Measurements from ENCODE around the gene ZFR.
"Not testable (repeated sequence)": the region's sequence is repeated elsewhere in the genome, so short reads cannot be mapped to it uniquely, and the experiment has no call there.

ZFR gene

DNA sequence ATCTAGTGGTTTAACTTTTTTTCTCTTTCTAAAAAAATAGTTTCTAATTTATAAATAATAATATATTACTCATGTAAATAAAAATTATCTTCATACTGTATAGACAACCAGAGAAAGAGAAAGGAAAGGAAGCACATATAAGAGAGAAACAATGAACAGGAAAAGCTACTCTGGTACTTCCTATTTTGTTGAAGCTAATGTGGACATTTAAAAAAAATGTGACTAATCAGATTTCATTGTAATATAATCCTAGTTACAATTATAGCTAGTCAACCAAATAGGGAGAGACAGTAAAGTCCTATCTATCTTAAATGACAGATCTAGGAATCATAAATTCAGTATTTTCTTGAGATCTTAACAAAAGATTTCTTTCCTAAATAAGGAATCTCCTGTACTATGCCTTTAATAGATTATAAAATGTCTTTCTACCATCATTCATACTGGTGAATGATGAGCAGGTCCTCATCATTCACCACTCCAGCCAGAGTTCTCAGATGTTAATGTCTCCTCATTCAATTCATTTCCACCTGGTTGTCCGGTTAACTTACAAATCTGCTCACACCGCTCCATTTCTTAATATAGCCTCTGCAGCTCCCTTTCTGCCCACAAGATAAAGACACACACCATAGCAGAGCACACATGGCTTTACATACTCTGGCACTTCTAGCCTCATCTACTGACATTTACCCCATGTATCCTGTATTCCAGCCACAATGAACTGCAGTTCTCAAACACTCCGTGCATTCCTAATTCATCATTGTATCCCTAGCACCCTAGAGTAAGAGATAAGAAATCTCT lies 30.9 kb downstream of the ZFR start:
- no peak for DNase-seq (ENCODE audit: low read depth, low spot score)

DNA sequence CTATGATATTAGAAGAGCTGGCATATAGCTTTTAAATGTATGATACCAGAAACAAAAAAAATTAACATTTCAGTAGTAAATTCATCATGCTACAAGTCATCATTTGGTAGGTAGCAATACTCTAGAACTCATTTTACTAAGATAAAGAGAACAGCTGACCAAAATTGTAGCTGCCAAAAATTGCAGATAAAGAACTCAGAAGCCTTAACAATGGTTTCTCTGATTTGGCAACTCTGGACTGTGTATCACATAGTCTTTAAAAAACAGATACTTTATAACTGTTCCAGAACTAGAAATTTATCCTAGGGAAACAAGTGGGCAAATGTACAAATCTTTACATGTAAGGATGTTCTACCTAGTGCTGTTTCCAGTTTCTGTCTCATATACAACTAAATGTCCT lies 33.9 kb downstream of the ZFR start:
- DNase-seq (ENCODE audit: low read depth, low spot score): no peak

GRCh38 chr5:32406650-32407049 lies 37.9 kb downstream of the ZFR start:
- DNase-seq (ENCODE audit: low read depth, low spot score): no peak

DNA sequence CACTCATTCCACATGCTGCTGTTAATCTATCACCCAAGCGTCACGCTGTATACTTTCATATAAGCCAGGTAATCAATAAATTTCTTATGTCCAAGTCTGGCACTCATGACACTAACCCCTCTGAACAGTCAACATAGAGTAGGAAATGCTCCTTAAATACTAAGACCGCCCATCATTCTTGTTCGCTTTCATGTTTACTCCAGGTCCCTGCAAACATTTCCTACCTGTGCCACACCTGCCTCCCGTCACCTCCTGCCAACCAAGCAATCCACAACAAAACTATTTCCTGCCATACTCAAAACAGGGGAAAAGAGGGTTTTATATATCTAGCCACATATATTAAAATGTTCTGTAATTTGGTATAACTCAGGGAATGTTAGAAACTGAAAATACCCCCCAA lies 39.0 kb downstream of the ZFR start:
- no peak for DNase-seq (ENCODE audit: low read depth, low spot score)

GRCh38 chr5:32403760-32404159 lies 40.8 kb downstream of the ZFR start:
- DNase-seq (ENCODE audit: low read depth, low spot score): no peak

DNA sequence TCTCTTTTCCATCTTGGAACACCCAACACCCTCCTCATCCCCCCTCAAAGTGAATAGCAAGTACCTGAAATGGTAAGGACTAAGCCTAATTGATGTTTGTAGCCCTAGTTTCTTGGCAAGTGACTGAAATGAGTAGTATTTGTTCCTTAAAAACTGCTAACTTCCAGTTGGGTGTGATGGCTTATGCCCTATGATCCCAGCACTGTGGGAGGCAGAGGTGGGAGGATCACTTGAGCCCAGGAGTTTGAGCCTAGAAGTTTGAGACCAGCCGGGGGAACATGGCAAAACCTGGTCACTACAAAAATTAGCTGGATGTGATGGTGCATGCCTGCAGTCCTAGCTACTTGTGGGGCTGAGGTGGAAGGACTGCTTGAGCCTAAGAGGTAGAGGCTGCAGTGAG lies 44.1 kb downstream of the ZFR start:
- DNase-seq (ENCODE audit: low read depth, low spot score): no peak

GRCh38 chr5:32398754-32399153 lies 45.8 kb downstream of the ZFR start:
- DNase-seq (ENCODE audit: low read depth, low spot score): not testable (repeated sequence)

- DNase-seq (ENCODE audit: low read depth, low spot score): no peak
Measured at GRCh38 chr5:32394981-32395380, 49.6 kb downstream of the ZFR start.

DNA sequence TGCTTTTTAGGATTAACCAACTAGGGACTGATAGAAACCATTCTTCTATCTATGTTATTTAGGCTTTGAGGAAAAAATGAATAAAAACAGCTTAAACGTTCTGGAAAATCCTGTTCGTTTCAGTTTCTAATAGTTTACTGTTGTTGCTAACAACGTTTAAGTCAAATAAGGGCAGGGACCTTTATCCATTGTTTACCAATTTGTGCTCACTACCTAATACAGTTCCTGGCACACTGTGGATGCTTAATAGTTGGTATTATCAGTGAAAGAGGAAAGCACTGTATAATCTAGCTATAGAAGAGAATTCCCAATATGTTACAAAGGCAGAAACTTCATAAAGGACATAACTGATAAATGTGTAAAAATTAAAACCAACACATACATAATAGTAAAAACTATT lies 52.5 kb downstream of the ZFR start:
- DNase-seq (ENCODE audit: low read depth, low spot score): no peak

DNA sequence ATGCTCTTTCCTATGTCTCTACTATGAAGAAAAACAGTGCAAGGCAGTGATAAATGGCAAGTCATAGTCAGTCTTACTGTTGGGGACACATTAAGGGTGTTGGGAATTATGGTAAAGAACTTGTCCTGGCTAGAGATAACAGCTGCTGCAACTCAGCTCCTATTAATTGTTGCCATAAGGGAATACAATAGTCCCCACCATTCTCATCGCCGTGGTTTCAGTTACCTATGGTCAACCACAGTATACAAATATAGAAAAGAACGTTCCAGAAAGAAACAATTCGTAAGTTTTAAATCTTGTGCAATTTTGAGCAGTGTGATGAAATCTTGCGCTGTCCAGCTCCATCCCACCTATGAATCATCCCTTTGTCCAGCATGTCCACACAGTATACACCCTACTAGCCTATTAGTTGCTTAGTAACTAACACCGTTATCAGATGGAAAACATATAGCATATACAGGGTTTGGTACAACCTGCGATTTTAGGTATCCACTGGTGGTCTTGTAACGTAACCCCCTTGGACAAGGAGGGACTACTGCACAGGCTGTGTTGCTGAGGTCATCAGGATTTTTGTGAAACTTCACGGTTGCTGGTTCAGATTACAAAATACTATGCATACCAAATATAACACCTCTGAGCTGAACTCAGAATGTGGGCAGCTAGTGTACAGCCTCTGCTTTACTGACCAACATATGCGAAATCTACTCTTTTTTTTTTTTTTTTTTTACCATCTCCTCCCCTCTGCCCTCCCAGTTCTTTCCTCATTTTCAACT lies 53.5 kb downstream of the ZFR start:
- DNase-seq (ENCODE audit: low read depth, low spot score): no peak

DNA sequence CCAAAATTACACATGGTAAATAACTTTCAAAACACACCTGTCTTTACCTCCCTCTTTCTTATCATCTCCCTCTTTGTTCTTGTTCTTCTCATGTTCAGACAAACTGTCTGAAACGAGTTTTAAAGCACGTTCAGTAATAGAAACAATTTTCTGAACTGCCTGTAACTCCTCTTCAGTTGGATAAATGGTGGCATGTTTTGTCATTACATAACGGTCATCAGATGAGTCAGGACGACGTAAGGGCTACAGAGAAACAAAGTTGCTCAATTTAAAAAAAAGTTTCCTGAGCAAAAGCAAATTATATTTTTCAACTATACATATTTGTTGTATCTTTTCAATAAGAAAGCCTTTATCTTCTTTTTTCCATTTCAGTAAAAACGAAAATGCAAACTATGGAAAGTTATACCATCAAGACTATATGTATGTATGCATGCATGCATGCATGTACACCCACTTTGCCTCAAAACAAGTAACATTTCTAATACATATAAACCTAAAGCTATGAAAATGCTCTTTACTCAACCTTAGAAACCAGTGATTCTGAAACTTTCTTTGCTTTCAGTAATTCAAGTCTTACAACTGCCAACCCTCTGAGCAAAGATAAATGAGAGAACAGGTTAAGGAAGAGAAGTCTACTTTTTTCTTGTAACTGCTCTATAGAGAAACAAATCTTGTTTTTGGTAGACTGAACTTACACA lies 56.0 kb downstream of the ZFR start:
- DNase-seq (ENCODE audit: low read depth, low spot score): no peak

- no peak for DNase-seq (ENCODE audit: low read depth, low spot score)
Measured at GRCh38 chr5:32387841-32388240, 56.7 kb downstream of the ZFR start.

DNA sequence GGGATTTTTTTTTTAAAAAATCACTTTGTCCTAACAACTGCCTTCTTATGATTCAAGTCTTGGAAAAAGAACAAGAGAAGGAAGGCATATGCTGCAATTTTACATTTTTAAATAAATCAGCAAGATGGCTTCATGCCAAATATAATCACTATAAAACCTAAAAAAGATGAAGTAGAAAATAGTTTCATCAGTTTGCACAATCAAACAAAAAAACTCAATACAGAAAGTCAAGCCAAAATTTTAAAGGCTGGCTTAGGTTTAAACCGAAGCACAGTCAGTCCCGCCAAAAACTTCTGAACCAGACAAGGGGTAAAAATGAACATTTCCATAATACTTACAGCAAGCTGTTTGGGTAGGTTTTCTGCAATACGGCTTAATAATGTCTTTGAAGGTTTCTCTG lies 57.3 kb downstream of the ZFR start:
- DNase-seq (ENCODE audit: low read depth, low spot score): no peak

- DNase-seq (ENCODE audit: low read depth, low spot score): no peak
Measured at GRCh38 chr5:32384621-32385020, 59.9 kb downstream of the ZFR start.

- DNase-seq (ENCODE audit: low read depth, low spot score): no peak
Measured at GRCh38 chr5:32383586-32383985, 61.0 kb downstream of the ZFR start.

- no peak for DNase-seq (ENCODE audit: low read depth, low spot score)
Measured at GRCh38 chr5:32383065-32383464, 61.5 kb downstream of the ZFR start.

DNA sequence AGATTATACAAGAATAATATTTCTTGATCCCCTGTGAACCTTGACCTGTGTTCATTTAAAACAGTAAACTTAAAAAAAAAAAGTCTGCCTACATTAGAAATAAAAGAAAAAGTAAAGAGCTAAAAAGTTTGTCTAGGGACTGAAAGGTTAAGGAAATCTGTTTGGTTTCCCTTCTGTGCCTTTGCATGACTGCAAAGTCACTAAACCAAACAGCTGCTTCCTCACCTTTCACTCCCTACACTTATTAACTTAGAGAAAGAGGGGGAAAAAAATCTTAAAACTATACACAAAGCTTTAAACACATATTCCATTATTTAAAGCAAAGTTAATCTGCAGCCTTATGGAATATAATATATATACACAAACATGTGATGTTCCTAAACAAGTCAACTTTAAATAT lies 65.1 kb downstream of the ZFR start:
- no peak for DNase-seq (ENCODE audit: low read depth, low spot score)

GRCh38 chr5:32378966-32379365 lies 65.6 kb downstream of the ZFR start:
- DNase-seq (ENCODE audit: low read depth, low spot score): no peak

GRCh38 chr5:32369542-32370155 lies 74.9 kb downstream of the ZFR start:
- no peak for DNase-seq (ENCODE audit: low read depth, low spot score)

- no peak for DNase-seq (ENCODE audit: low read depth, low spot score)
Measured at GRCh38 chr5:32369032-32369431, 75.5 kb downstream of the ZFR start.

DNA sequence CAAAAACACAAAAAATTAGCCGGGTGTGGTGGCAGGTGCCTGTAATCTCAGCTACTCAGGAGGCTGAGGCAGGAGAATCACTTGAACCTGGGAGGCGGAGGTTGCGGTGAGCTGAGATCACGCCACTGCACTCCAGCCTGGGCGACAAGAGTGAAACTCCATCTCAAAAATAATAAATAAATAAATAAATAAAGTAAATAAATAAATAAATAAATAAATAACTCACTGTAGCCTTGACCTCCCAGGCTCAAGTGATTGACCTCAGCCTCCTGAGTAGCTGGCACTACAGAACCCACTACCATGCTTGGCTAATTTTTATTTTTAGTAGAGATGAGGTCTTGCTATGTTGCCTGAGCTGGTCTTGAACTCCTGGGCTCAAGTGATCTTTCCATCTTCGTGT lies 77.3 kb downstream of the ZFR start:
- DNase-seq (ENCODE audit: low read depth, low spot score): not testable (repeated sequence)

DNA sequence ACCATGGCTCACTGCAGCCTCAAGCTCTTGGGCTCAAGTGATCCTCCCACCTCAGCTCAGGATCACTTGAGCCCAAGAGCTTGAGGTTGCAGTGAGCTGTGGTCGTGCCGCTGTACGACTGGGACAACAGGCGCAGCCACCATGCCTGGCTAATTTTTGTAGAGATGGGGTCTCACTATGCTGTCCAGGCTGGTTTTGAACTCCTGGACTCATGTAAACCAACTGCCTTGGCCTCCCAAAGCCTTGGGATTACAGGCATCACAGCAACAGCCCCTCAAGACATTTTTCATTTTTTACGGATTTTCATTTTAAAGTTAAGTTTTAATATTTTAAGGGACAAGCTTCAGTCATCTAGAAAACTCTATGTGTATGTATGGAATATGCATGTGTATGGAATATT lies 78.9 kb downstream of the ZFR start:
- DNase-seq (ENCODE audit: low read depth, low spot score): no peak
